T-helper 9 cell (primary cell): Measurements from ENCODE around the gene MIXL1.
"Not testable (repeated sequence)": the region's sequence is repeated elsewhere in the genome, so short reads cannot be mapped to it uniquely, and the experiment has no call there.

Experiments
- DNase-seq: peaks from one replicate; pipeline ENCODE4 v3.0.0-alpha.2; 2020

Gene MIXL1

GRCh38 chr1:226215239-226215638, 8.2 kb upstream of the MIXL1 start:
- no peak for DNase-seq

- no peak for DNase-seq
Measured at GRCh38 chr1:226216056-226216455, 7.4 kb upstream of the MIXL1 start.

DNA sequence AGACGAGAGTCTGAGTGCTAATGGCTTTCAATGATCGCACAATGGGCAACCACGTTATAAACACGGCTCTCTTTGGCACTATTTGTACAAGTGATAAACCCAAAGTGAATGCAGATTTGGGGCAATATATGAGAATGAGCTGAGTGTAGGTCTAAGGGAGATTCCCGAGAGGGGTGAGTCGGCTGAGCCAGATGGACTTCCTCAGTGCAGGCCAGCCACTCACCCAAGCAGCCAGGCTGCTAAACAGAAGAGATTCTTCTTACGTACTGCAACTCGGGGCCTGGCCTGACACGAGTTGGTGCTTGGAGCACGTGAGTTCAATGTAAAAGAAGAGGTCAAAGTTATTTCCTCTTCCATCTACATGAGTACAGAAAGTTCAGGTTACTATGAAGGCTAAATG, 6.2 kb upstream of the MIXL1 start:
- DNase-seq, result no peak

- DNase-seq, result no peak
Measured at GRCh38 chr1:226220473-226221189, 2.8 kb upstream of the MIXL1 start.

DNA sequence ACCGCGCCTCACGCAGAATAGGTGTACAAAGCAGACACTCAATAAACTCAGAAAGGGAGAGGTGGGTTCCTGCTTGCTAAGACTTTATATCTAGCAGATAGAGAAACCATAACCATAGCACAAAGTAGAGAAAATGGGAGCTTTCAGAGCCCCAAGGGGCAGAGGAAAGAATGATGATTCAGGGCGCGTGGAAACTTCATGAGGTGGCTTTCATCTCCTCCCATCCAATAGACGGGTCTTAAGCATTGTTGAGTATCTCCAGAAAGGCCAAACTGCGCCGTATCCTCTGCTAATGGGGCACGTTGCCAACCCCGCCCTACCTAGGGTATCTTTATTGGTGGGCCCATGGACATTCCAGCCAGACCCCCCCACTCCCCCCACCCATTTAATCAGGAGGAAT, 778 bp upstream of the MIXL1 start:
- no peak for DNase-seq

DNA sequence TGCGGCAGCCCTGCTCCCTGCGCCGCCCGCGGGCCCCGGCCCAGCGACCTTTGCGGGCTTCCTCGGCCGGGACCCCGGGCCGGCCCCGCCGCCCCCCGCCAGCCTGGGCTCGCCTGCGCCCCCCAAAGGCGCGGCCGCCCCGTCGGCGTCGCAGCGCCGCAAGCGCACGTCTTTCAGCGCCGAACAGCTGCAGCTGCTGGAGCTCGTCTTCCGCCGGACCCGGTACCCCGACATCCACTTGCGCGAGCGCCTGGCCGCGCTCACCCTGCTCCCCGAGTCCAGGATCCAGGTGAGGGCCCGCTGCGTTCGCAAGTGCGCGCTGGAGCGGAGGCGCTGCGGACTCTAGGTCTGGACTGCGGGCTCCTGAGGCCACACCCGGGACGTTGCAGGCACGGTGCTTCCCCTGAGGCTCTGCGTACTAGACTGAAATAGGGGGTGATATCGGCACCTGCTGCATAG, 351 bp downstream of the MIXL1 start:
- no peak for DNase-seq

DNA sequence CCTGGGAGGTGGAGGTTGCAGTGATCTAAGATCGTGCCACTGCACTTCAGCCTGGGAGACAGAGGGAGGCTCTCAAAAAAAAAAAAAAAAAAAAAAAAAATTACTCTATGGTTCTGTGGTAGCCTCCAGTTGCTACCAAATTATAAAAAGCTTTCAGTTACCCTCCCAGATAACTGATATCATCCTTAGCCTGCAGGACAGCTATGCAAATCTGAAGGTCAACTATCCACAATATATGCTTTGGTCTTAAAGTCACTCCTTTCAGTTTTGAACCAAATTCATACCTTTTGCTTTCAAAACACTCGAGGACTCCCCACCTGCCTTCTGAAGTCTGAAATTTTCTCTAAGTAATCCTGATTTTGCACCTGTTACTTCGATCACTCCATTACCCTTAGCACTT, 3.1 kb downstream of the MIXL1 start:
- DNase-seq, result no peak

- no peak for DNase-seq
Measured at GRCh38 chr1:226233293-226233692, 9.8 kb downstream of the MIXL1 start.

GRCh38 chr1:226233806-226234205, 10.3 kb downstream of the MIXL1 start:
- no peak for DNase-seq

DNA sequence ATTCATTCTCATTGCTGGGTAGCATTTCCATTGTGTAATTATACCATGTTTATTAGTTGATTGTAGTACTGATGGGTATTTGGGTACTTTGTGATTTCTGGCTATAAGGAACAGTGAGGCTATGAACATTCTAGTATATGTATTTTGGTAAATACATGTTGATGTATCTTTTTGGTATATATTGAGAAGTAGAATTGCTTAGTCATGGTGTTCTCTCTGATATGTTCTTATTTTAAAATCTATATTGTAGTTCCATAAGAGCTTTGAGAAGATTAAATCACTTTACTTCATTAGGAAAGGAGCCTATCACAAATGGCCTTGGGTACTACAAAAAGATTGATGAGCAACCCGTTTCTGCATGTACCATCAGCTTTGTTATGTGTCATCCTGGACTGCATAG, 13.4 kb downstream of the MIXL1 start:
- no peak for DNase-seq

DNA sequence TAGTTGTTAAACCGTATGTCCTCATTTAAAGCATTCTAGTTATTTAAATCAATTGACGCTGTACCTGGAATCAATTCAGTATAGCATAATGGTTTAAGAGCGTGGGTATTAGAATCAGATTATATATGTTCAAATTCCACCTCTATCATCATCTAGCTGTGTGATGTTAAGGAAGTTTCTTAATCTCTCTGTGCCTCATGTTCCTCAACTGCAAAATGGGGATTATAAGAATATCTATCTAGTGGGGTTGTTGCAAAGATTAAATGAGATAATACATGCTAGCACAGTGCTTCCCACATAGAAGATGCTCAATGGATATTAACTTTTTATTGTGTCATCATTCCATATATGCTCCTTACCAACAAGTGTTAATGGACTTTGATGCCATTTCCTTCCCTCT, 16.0 kb downstream of the MIXL1 start:
- DNase-seq, result no peak

GRCh38 chr1:226248091-226248490, 24.6 kb downstream of the MIXL1 start:
- no peak for DNase-seq

GRCh38 chr1:226248796-226249195, 25.3 kb downstream of the MIXL1 start:
- DNase-seq, result no peak

- no peak for DNase-seq
Measured at GRCh38 chr1:226250511-226250910, 27.0 kb downstream of the MIXL1 start.

- DNase-seq, result not testable (repeated sequence)
Measured at GRCh38 chr1:226252841-226253240, 29.4 kb downstream of the MIXL1 start.

GRCh38 chr1:226253933-226254332, 30.5 kb downstream of the MIXL1 start:
- DNase-seq, result no peak

GRCh38 chr1:226255380-226255779, 31.9 kb downstream of the MIXL1 start:
- DNase-seq, result no peak

DNA sequence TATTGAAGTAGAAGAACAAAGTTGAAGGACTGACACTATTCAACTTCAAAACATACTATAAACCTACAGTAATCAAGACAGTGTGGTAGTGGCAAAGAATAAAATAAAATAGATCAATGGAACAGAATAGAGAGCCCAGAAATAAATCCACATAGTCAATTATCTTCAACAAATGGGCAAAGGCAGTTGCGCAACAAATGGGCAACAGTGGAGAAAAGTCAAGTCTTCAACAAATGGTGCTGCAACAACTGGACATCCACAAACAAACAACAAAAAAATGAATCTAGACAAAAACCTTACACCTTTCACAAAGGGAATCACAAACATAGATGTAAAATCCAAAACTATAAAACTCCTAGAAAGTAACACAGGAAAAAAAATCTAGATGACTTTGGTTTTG, 38.4 kb downstream of the MIXL1 start:
- DNase-seq, result no peak

GRCh38 chr1:226268421-226269124, 45.1 kb downstream of the MIXL1 start:
- no peak for DNase-seq

DNA sequence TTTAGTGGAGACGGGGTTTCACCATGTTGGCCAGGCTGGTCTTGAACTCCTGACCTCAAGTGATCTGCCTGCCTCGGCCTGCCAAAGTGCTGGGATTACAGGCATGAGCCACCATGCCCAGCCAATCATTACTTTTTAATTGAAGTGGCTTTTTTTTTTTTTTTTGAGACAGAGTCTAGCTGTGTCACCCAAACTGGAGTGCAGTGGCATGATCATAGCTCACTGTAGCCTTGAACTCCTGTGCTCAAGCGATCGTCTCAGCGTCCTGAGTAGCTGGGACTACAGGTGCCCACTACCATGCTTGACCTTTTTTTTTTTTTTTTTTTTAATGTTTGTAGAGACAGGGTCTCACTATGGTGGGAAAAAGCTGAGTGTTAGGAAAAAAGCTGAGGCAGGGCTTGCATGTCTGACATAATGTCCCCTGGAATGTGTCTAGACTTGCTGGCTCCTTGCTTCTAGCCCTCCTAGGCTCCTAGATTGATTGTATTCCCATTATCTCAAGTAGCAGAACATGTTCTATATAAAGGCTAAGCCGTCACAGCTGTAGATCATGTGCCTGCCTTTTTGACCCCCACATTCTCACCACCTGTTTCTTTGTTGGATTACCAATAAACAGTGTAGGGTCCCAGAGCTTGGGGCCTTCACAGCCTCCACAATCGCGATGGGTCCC, 48.9 kb downstream of the MIXL1 start:
- not testable (repeated sequence) for DNase-seq

DNA sequence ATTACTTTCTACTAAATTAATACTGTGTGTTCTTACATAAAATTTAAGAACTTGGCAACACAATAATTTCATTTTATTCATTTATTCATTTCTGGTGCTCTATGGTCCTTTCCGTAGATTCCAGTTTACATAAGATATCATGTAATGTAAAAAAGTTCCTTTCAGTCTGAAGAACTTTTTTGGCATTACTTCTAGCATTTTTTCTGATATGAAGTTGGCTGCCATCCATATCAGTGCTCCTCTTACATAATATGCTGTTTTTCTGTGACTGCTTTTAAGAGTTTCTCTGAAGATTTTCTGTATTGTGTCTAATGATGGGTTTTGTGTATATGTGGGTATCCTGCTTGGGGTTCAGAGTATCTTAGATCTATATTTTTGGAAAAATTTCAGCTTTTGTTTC, 50.7 kb downstream of the MIXL1 start:
- no peak for DNase-seq

- no peak for DNase-seq
Measured at GRCh38 chr1:226276077-226276682, 52.7 kb downstream of the MIXL1 start.
